Stimulated activated CD8-positive, alpha-beta memory T cell treated with anti-CD3 and anti-CD28 coated beads, Interleukin-4, amount 100 ng/mL, for 48 hours (primary cell): ENCODE data around the gene DSCAM.

ENCODE experiments used
- DNase-seq: peaks from one replicate; pipeline ENCODE4 v3.0.0-alpha.2; 2020

The DSCAM gene

DNA sequence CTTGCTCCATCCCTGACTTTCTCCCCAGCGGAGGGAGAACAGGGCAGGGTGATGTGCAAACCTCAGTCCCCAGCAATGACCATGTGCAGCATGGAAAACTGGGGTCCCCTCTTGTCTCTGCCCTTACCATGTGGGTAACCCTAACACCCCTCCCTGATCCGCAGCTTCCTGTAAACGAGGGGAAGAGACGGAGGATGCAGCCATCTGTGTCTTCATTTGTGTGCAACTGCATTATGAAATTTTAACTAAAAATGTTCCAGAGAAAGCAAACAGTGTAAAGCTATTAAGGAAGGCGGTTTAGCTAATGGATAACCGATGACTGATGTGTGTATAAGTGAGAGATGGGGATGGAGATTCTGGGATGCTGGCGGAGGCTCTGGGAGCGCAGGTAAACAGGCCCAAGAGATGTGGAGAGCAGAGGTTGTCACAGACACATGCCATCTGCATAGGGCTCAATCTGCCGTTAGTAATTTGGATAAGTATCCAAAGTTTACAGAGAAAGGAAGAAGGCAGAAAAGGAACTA lies 206.6 kb downstream of the DSCAM start:
- no peak for DNase-seq

DNA sequence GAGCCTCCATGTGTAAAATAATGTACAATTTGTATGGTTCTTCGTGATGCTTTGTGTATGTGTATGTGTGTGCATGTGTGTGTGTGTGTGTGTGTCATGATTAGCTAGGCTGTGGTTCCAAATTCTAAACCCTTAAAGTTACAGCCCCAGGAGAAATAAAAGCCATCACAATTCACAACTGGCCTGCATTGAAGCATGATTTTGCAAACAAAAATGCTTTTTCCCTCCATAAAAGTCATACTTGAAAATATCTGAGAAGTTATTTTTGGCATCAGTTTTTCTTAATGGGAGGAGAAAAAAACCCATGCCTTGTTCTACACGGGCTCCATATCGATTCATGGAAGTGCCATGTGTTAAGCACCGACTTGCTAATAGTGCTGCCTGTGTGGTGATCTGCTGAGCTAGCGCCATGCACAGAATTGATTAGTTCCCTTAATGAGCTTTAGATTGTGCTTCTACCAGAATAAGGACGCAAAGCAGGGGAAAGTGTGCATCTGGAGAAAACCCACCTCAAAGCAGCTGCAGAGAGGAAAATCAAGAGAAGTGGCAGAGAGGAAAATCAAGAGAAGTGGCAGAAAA lies 207.3 kb downstream of the DSCAM start:
- no peak for DNase-seq

DNA sequence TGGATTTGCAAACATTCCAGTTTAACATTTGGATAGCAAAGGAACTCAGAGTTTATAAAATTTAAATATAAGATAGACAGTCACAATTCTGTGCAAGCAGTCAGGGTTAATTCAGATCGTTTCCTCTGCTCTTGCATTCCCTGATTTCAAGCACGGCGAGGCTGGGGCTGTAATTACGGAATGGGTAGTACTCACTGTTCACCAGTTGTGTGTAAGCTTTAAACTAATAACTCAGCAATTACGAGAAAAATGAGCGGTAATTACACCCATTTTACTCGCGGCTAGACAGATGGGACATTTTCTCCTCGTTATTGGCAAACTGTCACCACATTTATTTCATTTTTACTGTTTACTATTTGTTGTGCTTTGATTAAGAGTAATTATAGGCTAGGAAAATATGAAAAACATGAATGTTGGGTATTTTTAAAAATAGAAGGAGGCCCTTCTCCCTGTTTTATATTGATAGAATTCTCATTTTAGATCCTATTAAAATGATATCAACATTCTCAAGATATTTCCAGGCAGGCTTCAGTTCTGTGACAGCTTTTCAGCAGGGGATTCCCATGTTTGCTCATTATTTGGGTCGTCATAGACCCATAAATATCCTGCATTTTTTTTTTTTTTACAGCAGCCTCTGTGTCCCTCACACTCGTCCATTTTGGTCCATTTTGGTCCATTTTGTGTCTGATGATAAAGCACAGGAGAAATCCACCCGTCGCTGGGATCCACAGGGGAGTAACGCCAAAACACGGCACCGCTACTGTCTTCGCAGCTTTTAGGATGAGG lies 208.3 kb downstream of the DSCAM start:
- DNase-seq = no peak

DNA sequence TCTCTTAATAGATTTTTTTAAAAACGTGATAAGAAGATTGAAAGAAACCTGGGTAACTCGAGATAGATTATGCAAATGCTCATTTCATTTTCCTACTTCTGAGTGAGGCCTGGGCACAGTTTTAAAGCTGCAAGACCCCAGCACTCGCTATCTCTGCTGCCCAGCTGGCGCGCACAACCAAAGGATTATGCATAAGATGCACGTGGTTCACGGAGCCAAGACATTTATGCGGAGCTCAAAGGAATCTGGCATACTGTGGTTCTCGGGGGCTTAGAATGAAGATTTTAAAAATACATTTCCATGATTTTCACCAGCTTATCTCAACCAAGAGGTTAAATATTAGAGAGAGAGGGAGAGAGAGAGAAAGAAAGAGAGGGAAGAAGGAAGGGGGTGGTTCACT lies 210.9 kb downstream of the DSCAM start:
- DNase-seq = no peak

DNA sequence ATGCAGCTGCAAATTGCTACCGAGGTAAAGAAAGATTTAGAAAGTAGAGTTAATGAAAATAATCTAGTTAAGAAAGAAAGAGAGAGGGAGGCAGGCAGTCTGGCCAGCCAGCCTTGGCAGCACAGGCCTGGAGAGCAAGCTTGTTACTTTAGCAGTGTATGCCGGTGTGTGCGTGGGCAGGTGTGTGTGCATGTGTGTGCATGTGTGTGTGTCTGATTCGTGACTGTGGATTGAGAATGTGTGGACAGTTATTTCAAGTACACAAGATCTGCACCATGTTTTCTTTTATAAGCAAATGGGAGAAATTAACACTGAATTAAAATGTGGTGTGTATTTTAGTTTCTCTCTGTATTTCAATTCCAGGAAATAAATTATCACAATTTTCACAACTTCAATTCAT lies 211.6 kb downstream of the DSCAM start:
- DNase-seq = no peak

DNA sequence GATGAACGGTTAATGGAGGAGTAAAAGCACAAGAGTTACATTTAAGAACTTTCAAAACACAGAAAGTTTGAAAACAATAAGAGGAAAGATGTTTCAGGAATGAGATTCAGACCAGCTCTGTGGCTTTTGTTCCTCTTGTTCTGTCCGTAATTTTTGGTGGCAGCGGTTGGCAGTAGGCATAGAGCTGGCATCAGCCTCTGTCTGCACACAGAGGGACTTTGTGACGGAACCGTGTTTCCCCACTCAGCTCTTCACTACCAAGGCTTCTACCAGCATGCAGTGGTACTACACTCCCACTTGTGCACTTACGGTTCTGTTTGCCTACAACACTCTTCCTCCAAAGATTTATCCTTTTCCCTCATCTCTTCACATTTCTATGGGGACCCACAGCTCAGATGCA lies 212.8 kb downstream of the DSCAM start:
- DNase-seq = no peak

DNA sequence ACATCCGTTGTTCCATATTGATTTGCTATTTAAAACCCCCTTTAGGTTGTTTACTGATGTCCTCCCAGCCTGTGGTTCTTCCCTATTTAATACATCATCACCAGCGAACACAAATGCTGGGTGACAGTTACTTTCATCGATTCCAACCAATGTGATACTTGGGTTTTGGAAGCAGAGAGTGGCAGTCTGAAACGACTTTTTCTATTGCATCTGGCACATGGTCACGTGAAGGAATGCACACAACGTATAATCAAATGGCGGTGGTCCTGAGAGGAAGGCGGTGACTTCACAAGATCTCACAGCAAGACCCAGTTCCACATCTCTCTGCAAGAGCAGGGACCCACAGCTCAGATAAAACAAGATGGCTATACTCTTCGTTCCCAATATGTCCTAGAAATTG lies 213.9 kb downstream of the DSCAM start:
- no peak for DNase-seq

DNA sequence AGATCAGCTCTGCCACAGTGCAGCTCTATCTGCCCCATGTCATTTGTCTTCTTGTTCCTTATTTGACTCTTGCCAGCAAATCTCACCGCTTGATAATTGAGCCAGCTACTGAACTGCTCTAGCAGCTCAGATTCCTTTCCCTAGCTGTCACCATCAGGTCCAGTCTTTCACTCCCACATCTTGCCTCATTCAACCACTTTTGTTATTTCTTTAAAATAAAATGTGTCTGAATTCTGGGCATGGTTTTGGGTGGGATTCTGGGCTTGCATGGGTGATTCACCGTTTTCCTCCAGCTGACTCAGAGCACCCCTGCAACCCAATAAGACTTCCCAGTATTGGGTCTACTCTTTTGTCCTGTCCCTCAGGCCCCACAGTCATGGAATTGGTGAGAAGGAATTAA lies 215.7 kb downstream of the DSCAM start:
- no peak for DNase-seq

DNA sequence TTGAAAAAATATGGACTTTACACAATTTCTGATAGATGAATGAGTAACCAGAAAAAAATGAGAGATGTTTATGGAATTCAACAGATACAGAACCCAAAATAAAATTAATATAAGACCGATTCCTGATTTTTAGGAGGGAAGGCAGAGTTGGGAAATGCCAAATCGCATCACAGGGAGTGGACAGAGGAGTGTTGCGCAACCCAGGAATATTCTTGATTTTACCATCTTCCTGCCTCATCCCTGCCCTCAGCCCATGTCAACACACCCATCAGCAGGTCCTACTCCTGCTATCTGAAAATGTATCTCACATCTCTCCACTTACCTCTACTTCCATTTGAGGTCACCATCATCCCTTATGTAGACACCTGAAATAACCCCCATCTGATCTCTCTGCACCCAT lies 221.0 kb downstream of the DSCAM start:
- DNase-seq = no peak

DNA sequence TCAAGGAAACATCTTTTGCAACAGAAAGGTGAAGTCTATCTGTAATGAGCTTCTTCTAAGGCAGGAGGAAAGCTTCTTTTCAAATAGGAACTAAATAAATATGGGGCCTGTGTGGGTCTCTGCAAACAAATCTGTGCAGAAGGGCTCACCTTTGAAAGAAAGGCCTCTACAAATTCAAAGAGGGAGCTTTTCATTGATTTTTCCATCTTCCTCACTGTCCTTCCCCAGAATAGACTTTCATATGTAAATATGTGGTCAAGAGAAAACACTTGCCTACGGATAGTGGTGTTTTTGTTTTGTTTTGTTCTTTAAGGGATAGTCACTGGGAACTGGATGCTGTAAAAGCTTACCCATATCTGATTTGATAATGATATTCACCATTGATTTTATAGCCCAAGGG lies 223.4 kb downstream of the DSCAM start:
- no peak for DNase-seq

DNA sequence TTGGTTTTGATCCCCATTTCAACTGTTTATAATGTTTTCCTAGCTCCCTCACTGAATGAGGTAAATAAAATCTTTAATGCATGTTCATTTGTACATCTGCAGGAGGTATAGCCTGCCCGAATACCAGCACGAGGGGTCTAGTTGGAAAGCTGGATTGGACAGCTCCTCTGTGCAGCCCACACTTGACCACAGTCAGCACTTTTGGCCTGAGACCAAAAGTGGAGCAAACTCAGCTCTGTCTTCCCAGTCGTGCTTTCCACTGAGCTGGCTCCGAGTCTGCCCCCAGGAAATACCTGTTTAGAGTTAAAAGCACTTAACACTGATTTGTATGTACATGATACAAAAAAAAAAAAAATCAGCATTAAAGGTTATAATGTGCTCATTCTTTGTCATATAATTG lies 224.4 kb downstream of the DSCAM start:
- DNase-seq = no peak

DNA sequence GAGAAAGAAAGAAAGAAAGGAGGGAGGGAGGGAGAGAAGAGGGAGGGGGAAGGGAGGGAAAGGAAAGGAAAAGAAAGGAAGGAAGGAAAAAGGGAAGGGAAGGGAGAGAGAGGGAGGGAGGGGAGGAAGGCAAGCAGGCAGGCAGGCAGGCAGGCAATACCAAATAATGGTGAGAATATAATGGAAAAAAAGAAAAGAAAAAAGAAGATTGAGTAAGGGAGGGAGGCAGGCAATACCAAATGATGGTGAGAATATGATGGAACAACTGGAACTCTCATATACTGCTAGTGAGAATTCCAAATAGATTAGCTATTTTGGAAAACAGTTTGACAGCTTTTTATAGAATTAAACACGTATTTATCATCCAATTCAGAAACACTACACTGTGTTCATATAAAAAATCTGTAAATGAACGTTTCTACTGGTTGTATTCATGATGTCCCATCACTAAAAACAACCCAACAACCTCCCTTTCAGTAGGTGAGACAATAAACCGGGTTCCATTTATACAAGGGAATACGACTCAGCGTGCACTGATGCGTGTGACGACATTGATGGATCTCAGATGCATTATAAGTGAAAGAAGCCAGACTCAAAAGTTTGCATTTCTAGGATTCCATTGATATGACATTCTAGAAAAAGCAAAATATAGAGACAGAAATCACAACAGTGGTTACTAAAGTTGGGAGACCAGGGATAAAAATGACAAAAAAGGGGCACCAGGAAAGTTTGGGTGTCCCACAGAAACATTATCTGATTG lies 226.4 kb downstream of the DSCAM start:
- DNase-seq = no peak

DNA sequence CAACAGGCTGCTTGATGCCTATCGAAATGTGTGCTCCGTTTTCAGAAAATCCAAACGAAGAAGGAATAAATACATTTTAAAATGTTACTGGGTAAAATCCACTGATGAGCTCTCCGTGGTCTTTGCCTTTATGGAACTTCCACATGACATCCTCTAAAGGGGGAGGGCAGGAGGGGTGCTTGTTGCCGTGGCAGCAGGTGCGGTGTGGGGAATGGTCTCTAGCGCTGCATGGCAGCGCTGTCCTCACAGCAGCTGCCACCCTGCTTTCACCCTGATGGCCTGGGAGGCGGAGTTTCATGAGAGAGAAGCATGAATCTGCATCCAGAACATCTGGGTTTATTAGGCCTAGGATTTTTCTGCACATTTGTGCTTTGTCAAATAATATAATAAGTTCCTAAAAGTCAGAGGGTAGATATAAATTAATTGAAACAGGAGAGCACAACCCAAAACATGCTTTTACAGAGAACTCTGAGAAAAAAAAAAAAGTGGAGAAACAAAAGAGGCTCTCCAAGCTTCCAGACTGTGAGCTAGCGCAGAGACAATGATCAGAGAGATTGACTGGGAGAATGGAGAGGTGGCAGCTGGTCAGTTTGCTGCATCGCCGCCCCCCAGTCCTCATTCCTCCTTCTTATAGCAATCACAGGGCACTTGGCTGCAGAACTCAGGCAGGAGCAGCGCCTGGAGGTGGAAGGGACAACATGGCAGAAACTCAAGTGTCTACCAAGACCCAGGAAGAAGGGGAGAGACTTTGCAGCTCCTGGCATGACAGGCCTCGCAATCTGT lies 228.6 kb downstream of the DSCAM start:
- DNase-seq = no peak

DNA sequence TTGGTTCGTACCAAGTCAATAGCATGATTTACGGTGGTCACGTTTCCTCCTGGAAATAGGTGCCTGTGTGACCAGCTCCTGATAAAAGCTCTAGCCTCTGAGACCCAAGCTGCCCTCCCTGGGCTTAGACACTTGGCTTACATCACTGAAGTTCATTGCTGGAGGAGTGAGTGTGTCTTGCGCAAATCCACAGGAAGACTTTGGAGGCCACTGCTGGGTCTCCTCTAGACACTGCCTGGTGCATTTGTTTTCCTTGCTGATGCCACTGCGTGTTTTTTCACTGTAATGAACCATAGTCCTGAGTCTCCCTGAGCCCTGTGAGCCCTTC lies 230.6 kb downstream of the DSCAM start:
- no peak for DNase-seq

DNA sequence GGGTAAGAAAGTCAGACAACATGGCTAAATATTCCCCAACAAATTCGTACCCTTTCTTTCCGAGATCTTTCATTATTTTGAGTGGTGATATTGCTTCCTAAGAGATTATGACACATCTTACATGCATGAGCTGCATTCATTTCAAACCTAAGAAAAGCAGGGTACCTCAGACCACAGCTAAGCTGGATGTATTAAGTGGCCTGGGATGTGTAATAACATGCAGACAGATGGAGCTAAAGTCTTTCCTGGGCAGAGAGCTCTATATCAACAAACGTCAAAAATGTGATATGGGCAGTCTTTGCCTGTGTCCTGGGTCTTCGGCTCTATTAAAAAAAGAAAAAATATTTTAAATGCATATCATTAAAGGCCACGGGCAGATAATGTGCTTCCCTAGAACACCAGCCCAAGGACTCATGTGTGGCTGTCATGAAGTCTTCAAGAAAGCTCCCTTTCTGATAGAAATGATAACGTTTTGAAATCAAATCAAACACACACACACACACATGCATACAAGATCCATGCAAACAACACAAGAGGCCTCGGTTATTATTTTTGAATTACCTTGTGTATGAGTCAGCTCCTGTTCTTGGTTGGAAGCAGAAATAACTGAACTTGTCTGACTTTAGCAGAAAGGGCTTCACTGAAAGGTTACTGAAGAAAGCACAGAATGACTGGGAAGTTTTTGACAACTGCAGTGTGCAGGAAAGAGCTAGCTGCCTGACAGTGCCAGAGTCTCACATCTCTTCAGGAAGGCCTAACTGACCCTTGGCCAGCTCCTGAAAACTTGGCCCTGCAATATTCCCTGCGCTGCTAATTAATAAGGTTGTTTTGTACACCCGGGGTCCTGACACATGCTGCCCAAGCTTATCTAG lies 231.2 kb downstream of the DSCAM start:
- no peak for DNase-seq

DNA sequence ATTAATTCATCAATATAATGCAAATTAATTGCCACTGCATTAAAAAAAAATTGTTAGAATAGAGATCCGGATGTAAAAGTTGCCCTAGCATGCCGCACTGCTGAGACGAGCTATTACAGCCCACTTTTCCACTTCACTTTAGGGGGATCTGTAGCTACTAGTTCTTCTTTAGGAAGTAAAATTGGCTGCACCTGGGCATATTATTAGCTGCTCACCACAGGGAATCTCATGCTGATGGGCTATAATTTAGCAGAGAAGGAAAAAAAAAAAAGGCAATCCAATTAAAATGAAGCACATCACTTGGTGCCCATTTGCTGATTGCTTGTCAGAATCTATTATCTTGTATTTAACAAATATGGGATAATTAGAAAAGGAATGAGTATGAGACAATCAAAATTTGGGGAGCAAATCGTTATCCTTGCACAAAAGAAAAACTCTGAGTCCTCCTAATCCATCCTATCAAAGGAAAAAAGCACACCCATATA lies 233.4 kb downstream of the DSCAM start:
- DNase-seq = no peak

DNA sequence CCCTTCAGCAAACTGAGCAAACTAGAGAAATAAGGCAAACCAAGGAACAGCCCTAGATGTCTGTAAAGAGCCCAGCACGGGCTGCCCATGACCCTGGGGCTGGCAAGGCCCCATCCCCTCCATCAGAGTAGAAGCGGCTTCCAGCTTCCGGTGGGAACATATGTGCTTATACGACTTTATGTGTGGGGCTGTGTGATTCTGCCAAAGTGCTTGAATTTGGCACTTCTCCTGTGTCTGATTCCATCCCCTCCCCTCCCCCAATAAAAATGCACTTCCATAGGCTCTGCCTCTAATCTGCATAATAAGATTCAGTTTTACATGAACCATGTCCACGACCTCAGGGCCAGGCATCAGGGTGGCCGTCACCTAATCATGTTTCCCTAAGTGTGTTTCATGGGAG lies 236.6 kb downstream of the DSCAM start:
- no peak for DNase-seq

DNA sequence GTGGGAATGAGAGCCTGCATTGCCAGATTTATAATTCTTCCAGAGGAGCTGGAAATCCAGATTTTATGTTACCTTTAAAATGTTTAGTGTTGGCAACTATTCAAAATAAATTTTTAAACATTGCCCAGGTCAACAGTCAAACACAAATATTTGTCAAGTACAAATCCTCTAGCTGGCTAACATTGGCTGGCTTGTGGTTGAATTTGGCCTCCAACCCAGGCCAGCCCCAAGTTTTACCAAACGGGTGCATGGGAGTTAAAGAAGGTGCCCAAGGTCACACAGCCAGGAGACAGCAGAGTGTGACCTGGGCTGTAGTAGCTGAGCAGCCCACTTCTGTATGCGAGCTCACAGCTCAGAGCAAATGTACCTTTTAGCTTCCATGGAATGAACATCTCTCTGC lies 240.6 kb downstream of the DSCAM start:
- DNase-seq = no peak

DNA sequence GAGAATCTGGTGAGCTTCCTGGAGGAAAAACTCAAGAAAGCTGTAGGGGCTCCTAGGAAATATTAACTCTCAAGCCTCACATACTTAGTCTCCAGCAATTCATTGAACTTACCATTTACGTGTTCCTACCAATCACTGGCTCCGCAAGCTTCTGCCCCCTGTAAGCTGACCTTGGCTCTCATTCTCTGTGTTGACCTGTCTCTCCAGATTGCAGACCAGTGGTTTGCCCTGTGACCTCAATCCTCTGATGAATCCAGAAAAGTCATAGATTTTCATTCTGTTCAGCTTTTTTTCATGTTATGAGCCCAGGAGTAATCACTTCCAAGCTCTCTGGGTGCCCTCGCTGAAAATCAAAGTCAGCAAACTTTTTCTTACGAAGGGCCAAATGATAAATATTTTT lies 241.9 kb downstream of the DSCAM start:
- no peak for DNase-seq

DNA sequence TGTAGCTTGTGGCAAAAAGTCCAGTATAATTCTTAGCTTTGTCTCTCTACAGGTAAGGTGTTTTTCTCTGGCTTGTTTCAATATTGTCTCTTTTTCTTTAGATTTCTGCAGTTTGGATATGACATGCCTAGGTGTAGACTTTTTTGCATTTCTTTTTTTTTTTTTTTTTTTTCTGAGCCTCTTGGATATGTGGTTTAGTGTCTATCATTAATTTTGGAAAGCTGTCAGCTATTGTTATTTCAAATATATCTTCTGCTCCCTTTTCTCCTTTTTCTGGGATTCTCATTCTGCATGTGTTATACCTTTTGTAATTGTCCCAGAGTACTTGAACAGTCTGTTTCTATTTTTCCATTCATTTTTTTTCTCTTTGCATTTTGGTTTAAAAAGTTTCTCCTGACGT lies 243.2 kb downstream of the DSCAM start:
- DNase-seq = no peak

DNA sequence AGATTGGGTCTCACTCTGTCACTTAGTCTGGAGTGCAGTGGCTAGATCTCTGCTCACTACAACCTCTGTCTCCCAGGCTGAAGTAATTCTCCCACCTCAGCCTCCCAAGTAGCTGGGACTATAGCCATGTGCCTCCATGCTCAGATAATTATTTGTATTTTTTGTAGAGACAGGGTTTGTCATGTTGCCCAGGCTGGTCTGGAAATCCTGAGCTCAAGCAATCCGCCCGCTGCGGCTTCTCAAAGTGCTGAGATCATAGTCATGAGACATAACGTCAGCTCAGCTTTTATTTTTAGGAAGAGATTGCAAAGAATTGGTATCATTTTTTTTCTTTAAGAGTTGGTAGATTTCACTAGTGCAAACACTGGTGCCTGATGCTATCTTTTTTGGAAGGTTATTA lies 244.9 kb downstream of the DSCAM start:
- DNase-seq = no peak

DNA sequence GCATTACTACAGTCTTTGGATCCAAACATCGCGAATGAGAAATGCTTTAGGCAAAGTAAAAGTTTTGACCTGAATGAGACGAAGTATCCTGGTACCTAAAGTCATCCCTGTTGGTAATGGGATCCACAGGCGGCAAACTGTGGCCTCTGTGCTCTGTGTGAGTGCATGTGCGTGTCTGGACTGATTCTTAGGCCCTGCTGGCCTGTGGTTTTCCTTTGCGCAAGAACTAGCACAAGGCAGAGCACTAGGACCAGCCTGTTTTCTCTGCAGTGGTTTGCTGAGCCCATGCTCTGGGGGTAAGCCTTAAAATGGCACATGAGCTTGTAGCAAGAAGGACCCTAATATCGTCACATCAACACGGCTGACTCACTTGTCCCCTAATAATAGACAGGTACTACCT lies 251.2 kb downstream of the DSCAM start:
- no peak for DNase-seq
